Measurements from ENCODE around the gene VAMP1. TPM values are rescaled to one million over a fixed set of nuclear protein-coding genes. Genes with fewer than 3 reads are reported as not detected.

Gene VAMP1
- total RNA-seq (2014; rRNA removed) (9.3 and 13.9 TPM in 2 replicates), Bru-seq, nascent RNA (percentile 64 among the genes with signal in this experiment), BruChase-seq, experiment 1, labeled RNA remaining after a 6-hour chase (percentile 50 among the genes with signal in this experiment), BruChase-seq, experiment 2, labeled RNA remaining after a 2-hour chase (percentile 63 among the genes with signal in this experiment)
- long read RNA-seq, transcript VAMP1-201 (4 exons, 3,449 nt): major isoform, 5 of 9 reads
- long read RNA-seq, partial matches to known transcripts: 0 of 9 reads
- long read RNA-seq, other reads (novel, unspliced or antisense): 4 of 9 reads

- Histone ChIP-seq H4K20me1 (ENCODE audit: low read length) (no peaks in the 10 kb centered on the region), H3K4me3 (ENCODE audit: low read length) (peak within 1 kb of the TSS; percentile 96), H3K36me3 (ENCODE audit: low read depth, low read length) (no peaks in the 10 kb centered on the region), H3K27me3 (ENCODE audit: low read length) (no peaks in the 10 kb centered on the region), H3K9me3 (ENCODE audit: low read length) (no peaks in the 10 kb centered on the region), H3F3A (ENCODE audit: low read length, unreplicated experiment) (no peaks in the 10 kb centered on the region), H3K4me1 (ENCODE audit: insufficient read depth, low read length) (peaks cover 25% of the 10 kb centered on the region), H3K9ac (ENCODE audit: low read length) (peak within 1 kb of the TSS; percentile 77), H3K9me2 (replicated peaks; ENCODE audit: low read length) (no peaks in the 10 kb centered on the region), H2AFZ (ENCODE audit: low read length) (peak within 1 kb of the TSS; percentile 93), H3K27ac (ENCODE audit: low read length) (peak within 1 kb of the TSS; percentile 41), H3K4me2 (ENCODE audit: low read length) (peak within 1 kb of the TSS; percentile 100), H3K79me2 (ENCODE audit: low read length) (peaks cover 11% of the 10 kb centered on the region)
- ChIA-PET CTCF (interaction anchor here (0.6 to 1.8 kb wide), 3 partner anchors 62 to 147 kb away, joined by 4 to 6 read pairs (median 5); no protein-coding TSS in a partner anchor), POLR2A (ENCODE audit: unreplicated experiment) (interaction anchor here (0.5 to 1.1 kb wide), 10 partner anchors 10 to 253 kb away, joined by 3 to 28 read pairs (median 4); partner anchors contain the start of genes COPS7A, GAPDH and LTBR)
- TF ChIP-seq EZH2 (IDR thresholded peaks at IDR 0.05; ENCODE audit: low read length, unreplicated experiment) (no peak), CTCF (conservative IDR thresholded peaks at IDR 0.05; ENCODE audit: low read depth, low read length) (no peak), EZH2phosphoT487 (IDR thresholded peaks at IDR 0.05; ENCODE audit: borderline replicate concordance, low read length) (no peak)
- DNase-seq: peak; percentile 87
- BruUV-seq (replicated peaks): no TSS peak
- intact Hi-C loops (cut with micrococcal nuclease): loop anchor here (1.0 to 2.0 kb wide), 3 partner anchors 24 to 148 kb away; partner anchors contain the start of genes GAPDH and NCAPD2
- ATAC-seq: peak; percentile 92
These were observed at the start of gene VAMP1 for GRCh38 chr12:6470375-6471163. TSS of gene VAMP1 (minus strand) at chr12:6470677. CDS start at chr12:6470531, 146 bp downstream.

GRCh38 chr12:6520186-6520585, 49.7 kb upstream of the VAMP1 start:
- no peaks in the 10 kb centered on the region for H3K9me3 ChIP-seq (ENCODE audit: low read length)
- ATAC-seq (no peak), DNase-seq (no peak)
- H3K79me2 ChIP-seq (ENCODE audit: low read length): no peaks in the 10 kb centered on the region
- no peaks in the 10 kb centered on the region for H3K9me2 ChIP-seq (replicated peaks; ENCODE audit: low read length)
- H3K9ac ChIP-seq (ENCODE audit: low read length): no peak overlapping the region
- H3K36me3 ChIP-seq (ENCODE audit: low read depth, low read length): peaks cover 66% of the 10 kb centered on the region
- ChIA-PET CTCF (no interaction called here), POLR2A (ENCODE audit: unreplicated experiment) (no interaction called here)
- no peak overlapping the region for H3K27ac ChIP-seq (ENCODE audit: low read length)
- no peak overlapping the region for H2AFZ ChIP-seq (ENCODE audit: low read length)
- no peak overlapping the region for H3K4me3 ChIP-seq (ENCODE audit: low read length)
- intact Hi-C loops (cut with micrococcal nuclease): no loop called here
- H3F3A ChIP-seq (ENCODE audit: low read length, unreplicated experiment): no peaks in the 10 kb centered on the region
- no peak overlapping the region for H3K4me2 ChIP-seq (ENCODE audit: low read length)
- H3K4me1 ChIP-seq (ENCODE audit: insufficient read depth, low read length): no peaks in the 10 kb centered on the region
- no TSS peak for BruUV-seq (replicated peaks)
- no peak for TF ChIP-seq EZH2phosphoT487 (IDR thresholded peaks at IDR 0.05; ENCODE audit: borderline replicate concordance, low read length)
- no peak for TF ChIP-seq CTCF (conservative IDR thresholded peaks at IDR 0.05; ENCODE audit: low read depth, low read length)
- no peak for TF ChIP-seq EZH2 (IDR thresholded peaks at IDR 0.05; ENCODE audit: low read length, unreplicated experiment)
- no peaks in the 10 kb centered on the region for H3K27me3 ChIP-seq (ENCODE audit: low read length)
- no peaks in the 10 kb centered on the region for H4K20me1 ChIP-seq (ENCODE audit: low read length)
